IMR-90 (cell line): ENCODE results near the gene JAKMIP1.

ENCODE experiments used
- BHLHE40 ChIP-seq: fragments of 150-350 bp; IDR thresholded peaks from 2 replicates; pipeline ENCODE4 v1.6.1; 2016; ENCODE audit warnings: mild to moderate bottlenecking, low read depth, low read length
- MAFK ChIP-seq: IDR thresholded peaks from 2 replicates; pipeline ENCODE4 v1.6.1; 2012; ENCODE audit warnings: low read depth, low read length, improper control_type of control experiment
- POLR2A ChIP-seq: IDR thresholded peaks from 2 replicates; pipeline ENCODE4 v1.6.1; 2012; ENCODE audit warnings: mild to moderate bottlenecking, low read depth, low read length
- RFX5 ChIP-seq: IDR thresholded peaks from 2 replicates; pipeline ENCODE4 v1.8.0; 2012; ENCODE audit warnings: low read depth, mild to moderate bottlenecking, low read length, moderate library complexity
- SMC3 ChIP-seq: fragments of 150-350 bp; IDR thresholded peaks from 2 replicates; pipeline ENCODE4 v1.6.1; 2016; ENCODE audit warnings: low read depth, mild to moderate bottlenecking, antibody characterized with exemption, low read length, moderate library complexity
- TF ChIP-seq, protein P1 (sequence below): conservative IDR thresholded peaks from 2 replicates; pipeline ENCODE4 v1.5.1; 2012; ENCODE audit warnings: mild to moderate bottlenecking, low read depth, low read length, improper control_type of control experiment
- TF ChIP-seq, protein P2 (sequence below): fragments of 150-350 bp; IDR thresholded peaks from 2 replicates; pipeline ENCODE4 v1.6.1; 2017; ENCODE audit warnings: mild to moderate bottlenecking, antibody characterized with exemption, low read length, low read depth
- TF ChIP-seq, protein P3 (sequence below): fragments of 150-350 bp; IDR thresholded peaks from 2 replicates; pipeline ENCODE4 v1.6.1; 2016; ENCODE audit warnings: low read depth, mild to moderate bottlenecking, low read length, moderate library complexity, borderline replicate concordance

DNA sequence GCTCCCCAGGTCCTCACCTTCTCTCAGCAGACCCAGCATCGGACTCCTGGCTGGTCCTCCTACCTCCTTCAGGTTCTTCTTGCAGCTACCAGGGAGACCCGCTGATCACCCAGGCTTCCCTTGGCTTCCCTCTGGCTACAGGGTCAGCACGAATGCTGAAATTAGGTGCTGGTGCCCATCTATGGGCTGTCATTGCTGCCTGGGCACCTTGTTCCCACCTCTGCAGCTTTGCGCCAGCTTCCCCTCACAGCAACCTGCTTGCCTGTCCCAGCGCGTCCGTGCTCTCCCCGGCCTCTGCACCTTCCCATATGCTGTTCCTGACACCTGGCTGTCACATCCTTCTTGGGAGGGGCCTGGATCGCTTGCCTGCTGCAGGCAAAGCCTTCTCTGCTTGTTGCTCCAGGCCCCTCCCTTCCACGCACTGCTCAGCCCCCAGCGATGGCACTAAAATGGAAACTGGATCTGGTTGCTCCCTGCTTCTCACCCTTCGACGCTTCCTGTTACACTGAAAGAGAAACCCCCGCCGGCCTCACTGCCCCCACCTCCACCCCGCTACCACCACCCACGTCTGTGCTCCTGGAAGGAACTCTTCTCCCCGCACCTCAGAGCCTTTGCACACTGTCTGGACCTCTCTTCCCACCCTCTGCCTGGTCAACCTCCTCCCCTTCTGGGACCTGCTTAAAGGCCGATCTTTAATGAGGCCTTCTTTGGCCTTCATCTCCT lies 204.3 kb downstream of the JAKMIP1 start:
- TF ChIP-seq RFX5 (no peak), MAFK (no peak), BHLHE40 (no peak), SMC3 (no peak), POLR2A (no peak)
- TF ChIP-seq, protein P1, sequence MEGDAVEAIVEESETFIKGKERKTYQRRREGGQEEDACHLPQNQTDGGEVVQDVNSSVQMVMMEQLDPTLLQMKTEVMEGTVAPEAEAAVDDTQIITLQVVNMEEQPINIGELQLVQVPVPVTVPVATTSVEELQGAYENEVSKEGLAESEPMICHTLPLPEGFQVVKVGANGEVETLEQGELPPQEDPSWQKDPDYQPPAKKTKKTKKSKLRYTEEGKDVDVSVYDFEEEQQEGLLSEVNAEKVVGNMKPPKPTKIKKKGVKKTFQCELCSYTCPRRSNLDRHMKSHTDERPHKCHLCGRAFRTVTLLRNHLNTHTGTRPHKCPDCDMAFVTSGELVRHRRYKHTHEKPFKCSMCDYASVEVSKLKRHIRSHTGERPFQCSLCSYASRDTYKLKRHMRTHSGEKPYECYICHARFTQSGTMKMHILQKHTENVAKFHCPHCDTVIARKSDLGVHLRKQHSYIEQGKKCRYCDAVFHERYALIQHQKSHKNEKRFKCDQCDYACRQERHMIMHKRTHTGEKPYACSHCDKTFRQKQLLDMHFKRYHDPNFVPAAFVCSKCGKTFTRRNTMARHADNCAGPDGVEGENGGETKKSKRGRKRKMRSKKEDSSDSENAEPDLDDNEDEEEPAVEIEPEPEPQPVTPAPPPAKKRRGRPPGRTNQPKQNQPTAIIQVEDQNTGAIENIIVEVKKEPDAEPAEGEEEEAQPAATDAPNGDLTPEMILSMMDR, result no peak
- TF ChIP-seq, protein P2, sequence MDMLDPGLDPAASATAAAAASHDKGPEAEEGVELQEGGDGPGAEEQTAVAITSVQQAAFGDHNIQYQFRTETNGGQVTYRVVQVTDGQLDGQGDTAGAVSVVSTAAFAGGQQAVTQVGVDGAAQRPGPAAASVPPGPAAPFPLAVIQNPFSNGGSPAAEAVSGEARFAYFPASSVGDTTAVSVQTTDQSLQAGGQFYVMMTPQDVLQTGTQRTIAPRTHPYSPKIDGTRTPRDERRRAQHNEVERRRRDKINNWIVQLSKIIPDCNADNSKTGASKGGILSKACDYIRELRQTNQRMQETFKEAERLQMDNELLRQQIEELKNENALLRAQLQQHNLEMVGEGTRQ, result no peak
- TF ChIP-seq, protein P3, sequence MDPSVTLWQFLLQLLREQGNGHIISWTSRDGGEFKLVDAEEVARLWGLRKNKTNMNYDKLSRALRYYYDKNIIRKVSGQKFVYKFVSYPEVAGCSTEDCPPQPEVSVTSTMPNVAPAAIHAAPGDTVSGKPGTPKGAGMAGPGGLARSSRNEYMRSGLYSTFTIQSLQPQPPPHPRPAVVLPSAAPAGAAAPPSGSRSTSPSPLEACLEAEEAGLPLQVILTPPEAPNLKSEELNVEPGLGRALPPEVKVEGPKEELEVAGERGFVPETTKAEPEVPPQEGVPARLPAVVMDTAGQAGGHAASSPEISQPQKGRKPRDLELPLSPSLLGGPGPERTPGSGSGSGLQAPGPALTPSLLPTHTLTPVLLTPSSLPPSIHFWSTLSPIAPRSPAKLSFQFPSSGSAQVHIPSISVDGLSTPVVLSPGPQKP, result no peak
